K562 (cell line): ENCODE results near the gene ESPL1.

Experiments
- CCAR2 ChIP-seq: fragments of 200-400 bp; formaldehyde crosslinking; IDR thresholded peaks from 2 replicates; pipeline ENCODE4 v1.6.1; 2017; ENCODE audit warnings: mild to moderate bottlenecking, low read depth, low read length
- CREM ChIP-seq: IDR thresholded peaks from 2 replicates; pipeline ENCODE4 v1.6.1; 2014; ENCODE audit warnings: antibody characterized with exemption, low read depth
- ETV1 ChIP-seq: fragments of 450-650 bp; conservative IDR thresholded peaks from 2 replicates; pipeline ENCODE4 v1.6.1; 2016; ENCODE audit warnings: missing genetic modification characterization, control low read depth, low read depth, missing compliant biosample characterization
- FOXM1 ChIP-seq, 2 experiments: fragments of 450-650 bp in 1 of 2; sonication (generic) in 1 of 2; formaldehyde crosslinking in 1 of 2; IDR thresholded peaks; 2 replicates each; pipeline versions ENCODE4 v1.6.1 to v1.9.0; 2017 to 2022; ENCODE audit warnings: low read depth in 2 of 2, mild to moderate bottlenecking in 2 of 2, missing genetic modification reagents in 1 of 2, moderate library complexity in 1 of 2
- FOXO4 ChIP-seq: fragments of 450-650 bp; formaldehyde crosslinking; IDR thresholded peaks from 2 replicates; pipeline ENCODE4 v1.4.0; 2020; ENCODE audit warnings: mild to moderate bottlenecking, moderate library complexity
- GTF2F1 ChIP-seq: IDR thresholded peaks from 2 replicates; pipeline ENCODE4 v1.6.1; 2011; ENCODE audit warnings: low read depth, low read length, improper control_type of control experiment
- MLX ChIP-seq, 2 experiments: fragments of 450-650 bp in 1 of 2; sonication (generic) in 1 of 2; formaldehyde crosslinking; conservative IDR thresholded peaks; 2 replicates each; pipeline versions ENCODE4 v1.4.0 to v1.8.1; 2020 to 2022; ENCODE audit warnings: mild to moderate bottlenecking in 1 of 2, missing genetic modification reagents in 1 of 2
- MYNN ChIP-seq, 2 experiments: sonication (generic); formaldehyde crosslinking in 1 of 2; IDR thresholded peaks; 2 replicates each; pipeline versions ENCODE4 v1.5.0 to v1.6.1; 2016 to 2020; ENCODE audit warnings: antibody characterized with exemption in 1 of 2, missing genetic modification reagents in 1 of 2
- NONO ChIP-seq, 2 experiments: fragments of 200-400 bp in 1 of 2; fragments of 450-650 bp in 1 of 2; formaldehyde crosslinking in 1 of 2; IDR thresholded peaks; 2 replicates each; pipeline ENCODE4 v1.6.1; 2017; ENCODE audit warnings: low read depth in 2 of 2, mild to moderate bottlenecking in 2 of 2, moderate library complexity in 2 of 2, low read length in 1 of 2
- SRF ChIP-seq, 2 experiments: fragments of 250-450, 450-650 bp in 1 of 2; sonication (Bioruptor Pico) in 1 of 2; sonication (generic) in 1 of 2; formaldehyde crosslinking; IDR thresholded peaks; 2 replicates each; pipeline versions ENCODE4 v1.5.0 to v1.5.1; 2020 to 2022; ENCODE audit warnings: mild to moderate bottlenecking in 1 of 2, missing genetic modification reagents in 1 of 2
- ZNF134 ChIP-seq: fragments of 250-450 bp; sonication (Bioruptor Pico); conservative IDR thresholded peaks from 2 replicates; pipeline ENCODE4 v1.4.0; 2020
- TF ChIP-seq, protein P1 (sequence below), 3 experiments: IDR thresholded peaks in 2 of 3; conservative IDR thresholded peaks in 1 of 3; 2 replicates each; pipeline ENCODE4 v1.5.1; 2011 to 2012; ENCODE audit warnings: low read length in 3 of 3, mild to moderate bottlenecking in 3 of 3, control low read depth in 2 of 3, improper control_type of control experiment in 1 of 3, inconsistent platforms in 1 of 3, low read depth in 1 of 3, mixed read lengths in 1 of 3, moderate library complexity in 1 of 3; ENCODE audit not compliant: insufficient read depth in 2 of 3

- TF ChIP-seq SRF (CRISPR knock-in tag; IDR thresholded peaks at IDR 0.05) (no peak), ETV1 (tag) (no peak), FOXO4 (CRISPR knock-in tag) (no peak), CREM (no peak), GTF2F1 (no peak), CCAR2 (no peak), MYNN (IDR thresholded peaks at IDR 0.05) (no peak), MYNN (CRISPR knock-in tag; IDR thresholded peaks at IDR 0.05) (no peak), NONO (IDR thresholded peaks at IDR 0.05; ENCODE audit: low read depth in 2 of 2, low read length in 1 of 2) (no peak), MLX (CRISPR knock-in tag; conservative IDR thresholded peaks at IDR 0.05) (no peak), FOXM1 (IDR thresholded peaks at IDR 0.05; ENCODE audit: low read depth) (no peak), FOXM1 (CRISPR knock-in tag; IDR thresholded peaks at IDR 0.05; ENCODE audit: low read depth) (no peak), ZNF134 (CRISPR knock-in tag) (no peak)
- TF ChIP-seq, protein P1, sequence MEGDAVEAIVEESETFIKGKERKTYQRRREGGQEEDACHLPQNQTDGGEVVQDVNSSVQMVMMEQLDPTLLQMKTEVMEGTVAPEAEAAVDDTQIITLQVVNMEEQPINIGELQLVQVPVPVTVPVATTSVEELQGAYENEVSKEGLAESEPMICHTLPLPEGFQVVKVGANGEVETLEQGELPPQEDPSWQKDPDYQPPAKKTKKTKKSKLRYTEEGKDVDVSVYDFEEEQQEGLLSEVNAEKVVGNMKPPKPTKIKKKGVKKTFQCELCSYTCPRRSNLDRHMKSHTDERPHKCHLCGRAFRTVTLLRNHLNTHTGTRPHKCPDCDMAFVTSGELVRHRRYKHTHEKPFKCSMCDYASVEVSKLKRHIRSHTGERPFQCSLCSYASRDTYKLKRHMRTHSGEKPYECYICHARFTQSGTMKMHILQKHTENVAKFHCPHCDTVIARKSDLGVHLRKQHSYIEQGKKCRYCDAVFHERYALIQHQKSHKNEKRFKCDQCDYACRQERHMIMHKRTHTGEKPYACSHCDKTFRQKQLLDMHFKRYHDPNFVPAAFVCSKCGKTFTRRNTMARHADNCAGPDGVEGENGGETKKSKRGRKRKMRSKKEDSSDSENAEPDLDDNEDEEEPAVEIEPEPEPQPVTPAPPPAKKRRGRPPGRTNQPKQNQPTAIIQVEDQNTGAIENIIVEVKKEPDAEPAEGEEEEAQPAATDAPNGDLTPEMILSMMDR (IDR thresholded peaks at IDR 0.05 in 2 of 3, conservative IDR thresholded peaks at IDR 0.05 in 1 of 3; ENCODE audit: insufficient read depth in 2 of 3, low read depth in 1 of 3, low read length in 3 of 3): no peak
Observed at GRCh38 chr12:53334822-53335221, 66.7 kb downstream of the ESPL1 start.
